Nephron (organoid): ENCODE measurements around the gene PRRG3.
A peak's percentile ranks its signal among the peaks of the same experiment; 100 is the strongest.

Experiments used
- H3K27ac Mint-ChIP-seq, 3 experiments: 2 replicates each; pipeline ENCODE4 v1.8.0; 2020; ENCODE audit warnings: mixed read lengths in 3 of 3, mild to moderate bottlenecking in 2 of 3, moderate library complexity in 1 of 3
- H3K27me3 Mint-ChIP-seq: 2 replicates; pipeline ENCODE4 v1.8.0; 2021; ENCODE audit warnings: low read depth, mild to moderate bottlenecking, moderate library complexity, mixed read lengths
- H3K36me3 Mint-ChIP-seq: 2 replicates; pipeline ENCODE4 v1.8.0; 2020; ENCODE audit warnings: low read depth, mixed read lengths
- H3K4me1 Mint-ChIP-seq: 2 replicates; pipeline ENCODE4 v1.8.0; 2020; ENCODE audit warnings: mixed read lengths
- H3K4me3 Mint-ChIP-seq, 3 experiments: 2 replicates each; pipeline ENCODE4 v1.8.0; 2020; ENCODE audit warnings: mild to moderate bottlenecking in 3 of 3, mixed read lengths in 3 of 3, moderate library complexity in 2 of 3
- H3K9me3 Mint-ChIP-seq: 2 replicates; pipeline ENCODE4 v1.8.0; 2020; ENCODE audit warnings: mixed read lengths
- CTCF ChIP-seq, 3 experiments: fragments of 200-600 bp; sonication (generic); IDR thresholded peaks; one replicate each; pipeline ENCODE4 v1.5.0; 2021; ENCODE audit warnings: antibody characterized with exemption in 3 of 3; ENCODE audit not compliant: unreplicated experiment in 3 of 3

The PRRG3 gene

GRCh38 chrX:151694661-151695582 lies at the start of gene PRRG3:
TSS of gene PRRG3 (plus strand) at chrX:151695458. CDS start at chrX:151698815, 3,357 bp downstream.
- Mint-ChIP-seq H3K4me1 (peaks cover 18% of the 10 kb centered on the region), H3K9me3 (peaks cover 11% of the 10 kb centered on the region), H3K4me3 (peak within 1 kb of the TSS; percentile 78 to 84 (median 83)), H3K27ac (peak within 1 kb of the TSS in 1 of 3 experiments; percentile 39), H3K36me3 (no peaks in the 10 kb centered on the region), H3K27me3 (peaks cover 11% of the 10 kb centered on the region)
- TF ChIP-seq CTCF (IDR thresholded peaks at IDR 0.05; ENCODE audit: unreplicated experiment in 3 of 3), result no peak

GRCh38 chrX:151675121-151675746 lies 20.0 kb upstream of the PRRG3 start:
- TF ChIP-seq CTCF (IDR thresholded peaks at IDR 0.05; ENCODE audit: unreplicated experiment in 3 of 3), result no peak
- H3K9me3 Mint-ChIP-seq, result peaks cover 8% of the 10 kb centered on the region

GRCh38 chrX:151676196-151676595 lies 19.1 kb upstream of the PRRG3 start:
- Mint-ChIP-seq H3K9me3 (peaks cover 5% of the 10 kb centered on the region), H3K36me3 (no peaks in the 10 kb centered on the region), H3K27ac (no peak overlapping the region), H3K4me3 (no peak overlapping the region), H3K27me3 (no peaks in the 10 kb centered on the region), H3K4me1 (no peaks in the 10 kb centered on the region)
- no peak for TF ChIP-seq CTCF (IDR thresholded peaks at IDR 0.05; ENCODE audit: unreplicated experiment in 3 of 3)

More at GRCh38 chrX:151675121-151675746, 20.0 kb upstream of the PRRG3 start:
- Mint-ChIP-seq H3K36me3 (no peaks in the 10 kb centered on the region), H3K27ac (no peak overlapping the region), H3K4me3 (no peak overlapping the region), H3K4me1 (no peaks in the 10 kb centered on the region), H3K27me3 (no peaks in the 10 kb centered on the region)

GRCh38 chrX:151679798-151680402 lies 15.4 kb upstream of the PRRG3 start:
- TF ChIP-seq CTCF (IDR thresholded peaks at IDR 0.05; ENCODE audit: unreplicated experiment in 3 of 3), result no peak
- H3K4me3 Mint-ChIP-seq, result no peak overlapping the region
- no peak overlapping the region for H3K27ac Mint-ChIP-seq
- H3K36me3 Mint-ChIP-seq, result no peaks in the 10 kb centered on the region
- no peaks in the 10 kb centered on the region for H3K4me1 Mint-ChIP-seq
- no peaks in the 10 kb centered on the region for H3K27me3 Mint-ChIP-seq
- peaks cover 5% of the 10 kb centered on the region for H3K9me3 Mint-ChIP-seq

GRCh38 chrX:151680805-151681204 lies 14.5 kb upstream of the PRRG3 start:
- H3K36me3 Mint-ChIP-seq, result no peaks in the 10 kb centered on the region
- H3K27me3 Mint-ChIP-seq, result no peaks in the 10 kb centered on the region
- no peak overlapping the region for H3K27ac Mint-ChIP-seq
- peak; percentile 41 to 57 (median 50) for TF ChIP-seq CTCF (IDR thresholded peaks at IDR 0.05; ENCODE audit: unreplicated experiment in 3 of 3)
- H3K4me1 Mint-ChIP-seq, result no peaks in the 10 kb centered on the region
- H3K9me3 Mint-ChIP-seq, result peaks cover 5% of the 10 kb centered on the region
- H3K4me3 Mint-ChIP-seq, result no peak overlapping the region
